Activated CD4-positive, alpha-beta T cell treated with anti-CD3 and anti-CD28 coated beads, Interleukin-2, amount 50 U/mL, for 16 hours (primary cell): ENCODE results near the gene GHRL.

Source experiments
- DNase-seq: peaks from one replicate; pipeline ENCODE4 v3.0.0-alpha.2; 2020

The GHRL gene

DNA sequence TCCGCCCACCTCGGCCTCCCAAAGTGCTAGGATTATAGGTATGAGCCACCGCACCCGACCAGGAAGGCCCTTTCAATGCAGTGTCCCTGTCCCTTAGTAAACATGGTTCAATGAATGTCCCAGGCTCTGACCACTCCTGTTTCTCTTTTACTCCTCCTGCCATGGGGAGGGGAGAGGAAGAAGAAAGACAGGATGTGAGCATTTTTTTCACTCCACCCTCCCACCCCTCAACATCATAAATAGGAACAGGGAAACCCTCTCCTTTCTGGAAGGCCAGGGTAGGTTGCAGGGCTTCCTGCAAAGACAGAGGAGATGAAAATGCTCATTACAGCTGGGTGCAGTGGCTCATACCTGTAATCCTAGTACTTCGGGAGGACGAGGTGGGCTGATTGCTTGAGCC is 51.9 kb downstream of the GHRL start:
- DNase-seq, result no peak

DNA sequence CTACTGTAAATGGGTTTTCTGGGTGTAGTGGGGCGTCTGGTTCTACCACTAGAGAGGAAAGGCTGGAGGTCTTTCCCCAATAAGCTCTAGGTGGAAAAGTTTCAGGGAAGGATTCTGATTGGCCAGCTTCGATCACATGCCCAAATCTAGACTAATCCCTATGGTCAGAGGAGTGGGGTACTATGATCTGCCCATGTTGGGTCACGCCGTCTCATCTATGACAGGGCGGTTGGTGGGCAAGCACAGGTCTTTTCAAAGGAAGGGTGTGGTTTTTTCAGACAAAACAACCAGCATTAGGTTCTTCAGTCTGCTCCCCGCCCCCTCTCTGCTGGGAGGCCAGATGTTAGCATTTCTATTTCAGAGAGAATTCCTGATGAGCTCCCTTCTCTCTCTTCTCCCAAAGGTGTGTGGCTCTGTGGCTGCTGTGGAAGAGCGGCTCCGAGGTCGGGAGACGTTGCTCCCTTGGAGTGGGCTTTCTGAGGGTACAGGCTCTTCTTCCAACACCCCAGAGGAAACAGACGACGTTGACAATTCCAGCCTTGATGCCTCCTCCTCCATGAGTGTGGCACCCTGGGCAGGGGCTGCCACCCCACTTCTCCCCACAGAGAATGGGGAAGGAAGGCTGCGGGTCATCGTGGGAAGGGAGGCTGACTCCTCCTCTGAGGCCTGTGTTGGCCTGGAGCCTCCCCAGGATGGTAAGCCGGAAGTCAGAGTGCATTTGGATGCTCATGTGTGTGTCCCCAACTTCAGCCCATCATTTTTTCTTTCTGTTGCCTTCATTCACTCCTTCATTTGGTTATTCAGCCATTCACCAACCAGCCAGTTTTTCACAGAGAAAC is 54.2 kb downstream of the GHRL start:
- DNase-seq, result peak; percentile 40
